Daoy (cell line): Measurements from ENCODE around the gene SRGAP2. TPM values are rescaled to one million over a fixed set of nuclear protein-coding genes. Genes with fewer than 3 reads are reported as not detected.
"Not testable (repeated sequence)": the region's sequence is repeated elsewhere in the genome, so short reads cannot be mapped to it uniquely, and the experiment has no call there.

Experiments
- DNase-seq: peaks from one replicate; pipeline ENCODE4 v3.0.0-alpha.2; 2015; ENCODE audit warnings: low read depth
- total RNA-seq: library from RNA; depleted of rRNA; stranded (reverse); fragments of >200 nt; shearing (Covaris generic); gene quantifications from 2 replicates; pipeline ENCODE4 v1.2.3, GENCODE V29; 2014; rRNA removed

Gene SRGAP2
- total RNA-seq, 1 experiment from 2014 or later: 17.8 TPM

DNA sequence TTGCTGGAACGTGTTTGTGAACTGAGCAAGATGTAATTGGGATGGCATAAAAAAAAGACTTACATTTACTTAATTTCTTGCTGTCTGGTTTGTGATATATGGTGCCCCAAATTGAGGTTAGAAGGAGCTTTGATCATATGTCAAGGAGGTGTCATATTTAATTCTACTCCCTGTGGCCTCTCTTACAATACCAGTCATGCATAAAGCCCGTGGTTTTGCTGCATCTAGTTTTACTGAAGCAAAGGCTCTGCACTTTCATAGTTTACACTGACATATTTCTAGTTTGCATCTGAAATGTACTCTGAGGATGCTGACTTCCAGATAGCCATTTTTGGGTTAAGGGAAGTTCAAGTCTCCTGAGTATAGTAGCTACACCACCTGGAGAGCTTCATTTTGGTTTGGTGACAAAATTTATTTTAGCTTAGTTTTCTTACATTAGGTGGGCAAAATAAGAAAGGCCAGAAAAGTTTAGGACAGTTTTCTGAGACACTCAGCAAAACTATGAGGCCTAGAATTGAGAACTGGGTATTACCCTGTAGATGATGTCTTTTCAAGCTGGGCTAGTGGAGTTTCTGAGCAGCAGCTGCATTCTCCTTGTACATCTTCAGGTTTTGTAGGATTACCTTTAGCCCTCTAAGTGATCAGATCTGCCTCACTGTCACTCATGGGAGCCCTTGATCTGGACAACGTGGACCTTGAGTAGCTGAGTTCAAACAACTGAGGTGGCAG is 47.8 kb downstream of the SRGAP2 start:
- not testable (repeated sequence) for DNase-seq

DNA sequence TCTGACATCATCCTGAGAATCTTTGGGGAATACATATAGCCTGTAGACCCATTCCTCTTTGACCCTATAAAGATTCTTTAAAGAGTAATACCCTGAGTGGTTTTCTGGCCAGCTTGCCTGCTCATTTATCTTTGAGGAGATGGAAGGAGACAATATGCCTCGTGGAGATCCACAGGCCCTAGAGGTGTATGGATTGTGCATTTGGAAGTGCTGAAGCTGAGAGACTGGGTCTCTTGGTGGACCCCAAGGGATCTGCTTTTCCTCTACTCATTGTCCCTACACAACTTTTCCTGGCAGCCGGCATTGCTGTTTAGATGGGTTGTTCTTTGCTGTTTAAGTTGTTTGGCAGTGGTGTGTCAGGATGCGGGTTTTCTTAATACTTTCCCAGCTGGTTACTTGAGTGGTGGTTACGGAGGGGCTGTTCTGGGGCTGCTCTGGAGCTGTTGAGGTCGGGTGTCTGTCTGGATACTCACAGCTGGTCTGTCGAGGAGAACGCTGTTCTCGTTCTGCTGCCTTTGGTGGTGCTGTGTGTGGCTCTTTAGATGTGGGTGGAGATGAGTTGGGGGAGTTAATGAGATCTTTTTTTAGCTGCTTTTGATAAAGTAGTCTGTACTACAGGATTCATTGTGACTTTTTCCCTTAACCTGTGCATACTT is 49.5 kb downstream of the SRGAP2 start:
- DNase-seq: peak; percentile 14

Other genes starting within 250 kb of the SRGAP2 start
- 2.7 and 3.5 TPM in 2 replicates for gene RAB7B, start 200.1 kb upstream of the SRGAP2 start, total RNA-seq
- not detected in 2 replicates for gene CTSE, start 179.6 kb upstream of the SRGAP2 start, total RNA-seq
- gene RHEX, start 150.4 kb upstream of the SRGAP2 start, total RNA-seq: not detected in 2 replicates
- gene AVPR1B, start 86.2 kb upstream of the SRGAP2 start, total RNA-seq: not detected in 2 replicates
- gene FAM72A, start 702 bp upstream of the SRGAP2 start, total RNA-seq: 11.4 and 20.7 TPM in 2 replicates